SU-DHL-6 (cell line): Measurements from ENCODE around the gene SULT2B1.

Source experiments
- H2AFZ ChIP-seq: fragments of 200-600 bp; sonication (generic); 2 replicates; pipeline ENCODE4 v1.6.1; 2014; ENCODE audit warnings: low read depth, mild to moderate bottlenecking, moderate library complexity, mixed read lengths, antibody characterized with exemption, low read length; ENCODE audit not compliant: severe bottlenecking
- H3F3A ChIP-seq: fragments of 200-600 bp; shearing (Covaris generic); 2 replicates; pipeline ENCODE4 v1.6.0; 2016; ENCODE audit warnings: antibody characterized with exemption, mild to moderate bottlenecking; ENCODE audit not compliant: insufficient read depth
- H3K27ac ChIP-seq: fragments of 200-600 bp; sonication (generic); 2 replicates; pipeline ENCODE4 v1.5.1; 2016; ENCODE audit warnings: low read depth, mild to moderate bottlenecking, low read length, moderate library complexity, mixed read lengths
- H3K27me3 ChIP-seq: fragments of 200-600 bp; sonication (generic), shearing (Covaris generic); 2 replicates; pipeline ENCODE4 v1.6.0; 2014; ENCODE audit warnings: mild to moderate bottlenecking, low read length
- H3K36me3 ChIP-seq: fragments of 200-600 bp; sonication (generic); 2 replicates; pipeline ENCODE4 v1.6.1; 2014; ENCODE audit warnings: mild to moderate bottlenecking, low read length, mixed read lengths
- H3K4me2 ChIP-seq: fragments of 300-600, 200-600 bp; shearing (Covaris generic), sonication (generic); 2 replicates; pipeline ENCODE4 v1.6.0; 2014; ENCODE audit warnings: low read length, low read depth, mild to moderate bottlenecking; ENCODE audit not compliant: poor library complexity, severe bottlenecking
- H3K4me3 ChIP-seq: fragments of 200-600 bp; sonication (generic); 2 replicates; pipeline ENCODE4 v1.5.1; 2014; ENCODE audit warnings: antibody characterized with exemption, low read length, mild to moderate bottlenecking, mixed read lengths; ENCODE audit not compliant: insufficient read depth, poor library complexity, severe bottlenecking
- H3K79me2 ChIP-seq: fragments of 200-600 bp; sonication (generic); 2 replicates; pipeline ENCODE4 v1.6.1; 2014; ENCODE audit warnings: mild to moderate bottlenecking, low read length, moderate library complexity; ENCODE audit not compliant: insufficient read depth
- H3K9ac ChIP-seq: fragments of 200-600 bp; sonication (generic); 2 replicates; pipeline ENCODE4 v1.7.0; 2014; ENCODE audit warnings: mild to moderate bottlenecking, low read length
- H3K9me2 ChIP-seq: fragments of 200-600 bp; sonication (generic); replicated peaks from 2 replicates; pipeline ENCODE4 v1.6.1; 2014; ENCODE audit warnings: low read length; ENCODE audit not compliant: insufficient read depth
- H3K9me3 ChIP-seq: fragments of 200-600 bp; sonication (generic); 2 replicates; pipeline ENCODE4 v1.6.1; 2014; ENCODE audit warnings: low read length, mixed read lengths; ENCODE audit not compliant: insufficient read depth
- H4K20me1 ChIP-seq: fragments of 200-600 bp; sonication (generic); 2 replicates; pipeline ENCODE4 v1.6.1; 2014; ENCODE audit warnings: low read depth, mild to moderate bottlenecking, antibody characterized with exemption, low read length, moderate library complexity, mixed read lengths
- EZH2phosphoT487 ChIP-seq: fragments of 200-600 bp; sonication (generic), shearing (Covaris generic); conservative IDR thresholded peaks from 2 replicates; pipeline ENCODE4 v1.6.1; 2018; ENCODE audit warnings: mild to moderate bottlenecking, antibody characterized with exemption, low read length, moderate library complexity, mixed read lengths
- TF ChIP-seq, protein P1 (sequence below): fragments of 200-600 bp; sonication (generic); IDR thresholded peaks from one replicate; pipeline ENCODE4 v1.5.1; 2017; ENCODE audit warnings: antibody characterized with exemption, mild to moderate bottlenecking, low read length, moderate library complexity; ENCODE audit not compliant: insufficient read depth, poor library complexity, severe bottlenecking

The SULT2B1 gene

DNA sequence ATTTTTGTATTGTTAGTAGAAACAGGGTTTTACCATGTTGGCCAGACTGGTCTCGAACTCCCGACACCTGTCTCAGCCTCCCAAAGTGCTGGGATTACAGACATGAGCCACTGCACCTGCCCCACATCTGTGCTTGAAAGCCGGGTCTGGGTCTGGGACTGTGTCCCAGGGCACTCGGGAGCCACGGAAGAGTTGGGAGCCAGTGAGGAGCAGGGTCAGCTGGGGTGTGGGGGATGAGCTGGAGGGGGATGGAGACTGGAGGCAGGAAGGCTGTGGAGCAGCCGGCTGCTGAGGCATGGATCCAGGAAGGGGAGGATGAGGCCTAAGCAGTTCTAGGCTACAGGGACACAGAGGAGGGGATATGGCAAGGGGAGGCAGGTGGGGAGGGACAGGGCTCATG is 43.9 kb downstream of the SULT2B1 start:
- H3K4me3 ChIP-seq, result no peak overlapping the region
- H3K9me3 ChIP-seq, result no peaks in the 10 kb centered on the region
- H2AFZ ChIP-seq, result no peak overlapping the region
- H3K27ac ChIP-seq, result no peak overlapping the region
- H3K27me3 ChIP-seq, result no peaks in the 10 kb centered on the region
- no peaks in the 10 kb centered on the region for H3F3A ChIP-seq
- no peaks in the 10 kb centered on the region for H4K20me1 ChIP-seq
- H3K36me3 ChIP-seq, result no peaks in the 10 kb centered on the region
- no peak overlapping the region for H3K9ac ChIP-seq
- no peaks in the 10 kb centered on the region for H3K9me2 ChIP-seq
- no peak overlapping the region for H3K4me2 ChIP-seq
- H3K79me2 ChIP-seq, result no peaks in the 10 kb centered on the region
- TF ChIP-seq, protein P1, sequence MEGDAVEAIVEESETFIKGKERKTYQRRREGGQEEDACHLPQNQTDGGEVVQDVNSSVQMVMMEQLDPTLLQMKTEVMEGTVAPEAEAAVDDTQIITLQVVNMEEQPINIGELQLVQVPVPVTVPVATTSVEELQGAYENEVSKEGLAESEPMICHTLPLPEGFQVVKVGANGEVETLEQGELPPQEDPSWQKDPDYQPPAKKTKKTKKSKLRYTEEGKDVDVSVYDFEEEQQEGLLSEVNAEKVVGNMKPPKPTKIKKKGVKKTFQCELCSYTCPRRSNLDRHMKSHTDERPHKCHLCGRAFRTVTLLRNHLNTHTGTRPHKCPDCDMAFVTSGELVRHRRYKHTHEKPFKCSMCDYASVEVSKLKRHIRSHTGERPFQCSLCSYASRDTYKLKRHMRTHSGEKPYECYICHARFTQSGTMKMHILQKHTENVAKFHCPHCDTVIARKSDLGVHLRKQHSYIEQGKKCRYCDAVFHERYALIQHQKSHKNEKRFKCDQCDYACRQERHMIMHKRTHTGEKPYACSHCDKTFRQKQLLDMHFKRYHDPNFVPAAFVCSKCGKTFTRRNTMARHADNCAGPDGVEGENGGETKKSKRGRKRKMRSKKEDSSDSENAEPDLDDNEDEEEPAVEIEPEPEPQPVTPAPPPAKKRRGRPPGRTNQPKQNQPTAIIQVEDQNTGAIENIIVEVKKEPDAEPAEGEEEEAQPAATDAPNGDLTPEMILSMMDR, result no peak

DNA sequence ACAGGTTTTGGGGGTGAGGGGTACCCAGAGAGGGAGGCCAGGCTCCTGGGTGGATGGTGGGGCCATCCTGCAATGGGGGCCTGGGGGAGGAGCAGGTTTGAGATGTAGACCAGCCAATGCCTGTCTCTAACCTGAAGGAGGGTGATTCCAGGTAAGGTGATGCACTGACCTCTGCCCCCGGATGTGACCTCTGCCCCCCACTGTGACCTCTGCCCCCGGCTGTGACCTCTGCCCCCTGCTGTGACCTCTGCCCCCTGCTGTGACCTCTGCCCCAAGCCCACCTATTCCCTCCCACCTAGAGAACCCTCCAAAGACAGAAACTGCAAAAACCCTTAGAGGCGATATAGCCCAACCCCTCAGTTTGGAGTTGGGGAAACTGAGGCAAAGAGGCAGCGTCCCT is 44.3 kb downstream of the SULT2B1 start:
- no peaks in the 10 kb centered on the region for H3K79me2 ChIP-seq
- H2AFZ ChIP-seq, result no peak overlapping the region
- H3K9ac ChIP-seq, result no peak overlapping the region
- no peaks in the 10 kb centered on the region for H3K9me3 ChIP-seq
- no peak for TF ChIP-seq EZH2phosphoT487
- TF ChIP-seq, protein P1, result no peak
- H4K20me1 ChIP-seq, result no peaks in the 10 kb centered on the region
- no peaks in the 10 kb centered on the region for H3K27me3 ChIP-seq
- no peak overlapping the region for H3K4me3 ChIP-seq
- no peaks in the 10 kb centered on the region for H3F3A ChIP-seq
- no peak overlapping the region for H3K4me2 ChIP-seq
- H3K9me2 ChIP-seq, result no peaks in the 10 kb centered on the region
- no peaks in the 10 kb centered on the region for H3K36me3 ChIP-seq
- H3K27ac ChIP-seq, result no peak overlapping the region

DNA sequence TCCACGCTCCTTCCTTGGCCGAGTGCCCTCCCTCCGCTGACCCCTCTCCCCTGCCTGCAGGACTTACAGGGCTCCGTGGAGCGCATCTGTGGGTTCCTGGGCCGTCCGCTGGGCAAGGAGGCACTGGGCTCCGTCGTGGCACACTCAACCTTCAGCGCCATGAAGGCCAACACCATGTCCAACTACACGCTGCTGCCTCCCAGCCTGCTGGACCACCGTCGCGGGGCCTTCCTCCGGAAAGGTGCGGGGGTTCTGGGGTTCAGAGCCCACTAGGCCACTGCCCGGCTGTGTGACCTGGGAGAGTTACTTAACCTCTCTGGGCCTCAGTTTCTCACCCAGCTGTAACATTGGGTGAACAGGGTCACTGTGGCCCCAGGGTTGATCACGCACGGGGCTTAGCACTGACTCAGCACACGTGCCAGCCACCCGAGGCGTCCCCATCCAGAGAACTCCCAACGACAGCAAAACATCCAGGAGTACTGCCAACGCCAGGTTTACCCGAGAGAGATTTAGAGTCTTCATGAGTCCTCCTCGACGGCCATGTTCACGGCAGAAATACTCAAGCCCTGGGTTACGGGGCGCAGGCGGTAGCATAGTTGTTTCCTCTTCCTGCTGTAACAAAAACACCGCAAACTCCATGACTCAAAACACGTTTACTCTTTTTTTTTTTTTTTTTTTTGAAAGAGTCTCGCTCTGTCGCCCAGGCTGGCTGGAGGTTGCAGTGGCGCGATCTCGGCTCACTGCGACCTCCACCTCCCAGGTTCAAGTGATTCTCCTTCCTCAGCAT is 44.9 kb downstream of the SULT2B1 start:
- Histone ChIP-seq H3F3A (no peaks in the 10 kb centered on the region), H3K4me3 (no peak overlapping the region), H4K20me1 (no peaks in the 10 kb centered on the region), H3K9me3 (no peaks in the 10 kb centered on the region), H3K27me3 (no peaks in the 10 kb centered on the region), H3K9ac (no peak overlapping the region), H3K36me3 (no peaks in the 10 kb centered on the region), H3K4me2 (no peak overlapping the region), H2AFZ (no peak overlapping the region), H3K27ac (no peak overlapping the region), H3K79me2 (no peaks in the 10 kb centered on the region), H3K9me2 (no peaks in the 10 kb centered on the region)
- TF ChIP-seq, protein P1, result no peak
- no peak for TF ChIP-seq EZH2phosphoT487
